ENCODE data around the gene THBS2.
"Not testable (repeated sequence)": the region's sequence is repeated elsewhere in the genome, so short reads cannot be mapped to it uniquely, and the experiment has no call there.

GRCh38 chr6:169196279-169196678, 57.4 kb downstream of the THBS2 start:
- TF ChIP-seq EP300, CTCF (IDR thresholded peaks at IDR 0.05): not testable (repeated sequence)

Data from ovary (tissue), 3 donors.